Keratinocyte (primary cell): ENCODE results near the gene RIPK1.

Source experiments
- EZH2 ChIP-seq: IDR thresholded peaks from one replicate; pipeline ENCODE4 v1.6.1; 2012; ENCODE audit warnings: inconsistent platforms, mild to moderate bottlenecking, low read length, moderate library complexity
- TF ChIP-seq, protein P1 (sequence below), 3 experiments: IDR thresholded peaks in 1 of 3; conservative IDR thresholded peaks in 1 of 3; optimal IDR thresholded peaks in 1 of 3; 2 replicates in 2 of 3; 3 replicates in 1 of 3; pipeline versions ENCODE3 to v1.5.1; 2011; ENCODE audit warnings: low read length in 3 of 3, mild to moderate bottlenecking in 3 of 3, moderate library complexity in 2 of 3, control low read depth in 1 of 3, inconsistent platforms in 1 of 3; ENCODE audit not compliant: insufficient read depth in 2 of 3; ENCODE audit errors: extremely low read depth in 1 of 3

DNA sequence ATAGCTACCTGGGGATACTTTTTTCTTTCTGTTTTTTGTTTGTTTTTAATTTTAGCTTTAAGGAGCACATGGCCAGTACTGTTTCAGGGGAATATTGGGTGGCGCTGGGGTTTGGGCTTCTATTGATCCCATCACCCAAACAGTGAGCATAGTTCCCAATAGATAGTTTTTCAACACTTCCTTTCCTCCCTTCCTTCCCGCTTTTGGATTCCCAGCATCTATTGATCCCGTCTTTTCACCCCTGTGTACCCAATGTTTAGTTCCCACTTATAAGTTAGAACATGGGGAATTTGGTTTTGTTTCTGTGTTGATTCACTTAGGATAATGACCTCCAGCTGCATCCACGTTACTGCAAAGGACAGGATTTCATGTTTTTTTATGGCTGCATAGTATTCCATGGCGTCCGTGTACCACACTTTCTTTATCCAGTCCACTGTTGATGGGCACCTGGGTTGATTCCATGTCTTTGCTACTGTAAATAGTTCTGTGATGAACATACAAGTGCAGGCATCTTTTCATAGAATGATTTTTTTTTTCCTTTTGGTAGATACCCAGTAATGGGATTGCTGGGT is 48.5 kb upstream of the RIPK1 start:
- TF ChIP-seq, protein P1, sequence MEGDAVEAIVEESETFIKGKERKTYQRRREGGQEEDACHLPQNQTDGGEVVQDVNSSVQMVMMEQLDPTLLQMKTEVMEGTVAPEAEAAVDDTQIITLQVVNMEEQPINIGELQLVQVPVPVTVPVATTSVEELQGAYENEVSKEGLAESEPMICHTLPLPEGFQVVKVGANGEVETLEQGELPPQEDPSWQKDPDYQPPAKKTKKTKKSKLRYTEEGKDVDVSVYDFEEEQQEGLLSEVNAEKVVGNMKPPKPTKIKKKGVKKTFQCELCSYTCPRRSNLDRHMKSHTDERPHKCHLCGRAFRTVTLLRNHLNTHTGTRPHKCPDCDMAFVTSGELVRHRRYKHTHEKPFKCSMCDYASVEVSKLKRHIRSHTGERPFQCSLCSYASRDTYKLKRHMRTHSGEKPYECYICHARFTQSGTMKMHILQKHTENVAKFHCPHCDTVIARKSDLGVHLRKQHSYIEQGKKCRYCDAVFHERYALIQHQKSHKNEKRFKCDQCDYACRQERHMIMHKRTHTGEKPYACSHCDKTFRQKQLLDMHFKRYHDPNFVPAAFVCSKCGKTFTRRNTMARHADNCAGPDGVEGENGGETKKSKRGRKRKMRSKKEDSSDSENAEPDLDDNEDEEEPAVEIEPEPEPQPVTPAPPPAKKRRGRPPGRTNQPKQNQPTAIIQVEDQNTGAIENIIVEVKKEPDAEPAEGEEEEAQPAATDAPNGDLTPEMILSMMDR (optimal IDR thresholded peaks at IDR 0.05 in 1 of 3, IDR thresholded peaks at IDR 0.05 in 1 of 3, conservative IDR thresholded peaks at IDR 0.05 in 1 of 3; ENCODE audit: extremely low read depth in 1 of 3, insufficient read depth in 2 of 3, low read length in 3 of 3) = no peak
- no peak for TF ChIP-seq EZH2
